Measurements from ENCODE around the gene CCNL1. TPM values are rescaled to one million over a fixed set of nuclear protein-coding genes. Genes with fewer than 3 reads are reported as not detected.
"Not testable (repeated sequence)": the region's sequence is repeated elsewhere in the genome, so short reads cannot be mapped to it uniquely, and the experiment has no call there.

Gene CCNL1
- total RNA-seq, 3 donors from 2014 or later (not counting 1 experiment from before 2014, with no cell fraction given): 1,104 to 1,331 (median 1,220) TPM

DNA sequence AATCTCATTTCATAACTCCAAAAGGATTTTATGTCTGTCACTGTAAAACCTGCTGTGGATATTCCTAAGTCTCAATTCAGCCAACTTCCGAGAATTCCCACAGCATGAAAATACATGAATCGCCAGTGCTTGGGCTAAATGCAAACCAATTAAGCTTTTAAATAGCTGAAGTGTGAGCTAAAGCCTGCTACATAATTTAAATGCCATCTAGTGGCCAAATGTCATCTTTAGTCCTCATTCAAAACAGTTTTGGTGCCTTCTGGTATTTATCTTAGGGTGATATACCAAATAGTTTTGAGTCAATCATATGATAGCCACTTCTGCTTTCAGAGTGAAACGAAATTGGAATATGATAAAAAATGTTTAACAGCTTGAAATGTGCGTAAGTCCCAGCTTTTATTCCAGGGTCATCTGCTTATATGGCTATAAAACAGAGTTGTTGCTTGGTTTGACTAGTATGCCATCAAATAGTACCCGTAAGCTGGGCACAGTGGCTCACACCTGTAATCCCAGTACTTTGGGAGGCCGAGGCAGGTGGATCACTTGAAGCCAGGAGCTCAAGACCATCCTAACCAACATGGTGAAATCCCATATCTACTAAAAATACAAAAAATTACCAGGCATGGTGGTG, 41.8 kb upstream of the CCNL1 start:
- H3K27ac ChIP-seq (ENCODE audit: low read length): no peak overlapping the region
- H3K27me3 ChIP-seq (ENCODE audit: control insufficient read depth, insufficient read depth, low read length): no peaks in the 10 kb centered on the region
- H3K9me3 ChIP-seq (ENCODE audit: control insufficient read depth, insufficient read depth, low read length): peaks cover 4% of the 10 kb centered on the region
- H3K36me3 ChIP-seq (ENCODE audit: control insufficient read depth, insufficient read depth, low read length): no peaks in the 10 kb centered on the region
- intact Hi-C loops (cut with micrococcal nuclease): no loop called here
- H3K4me1 ChIP-seq (ENCODE audit: control insufficient read depth, insufficient read depth, low read length): no peaks in the 10 kb centered on the region
- Mint-ChIP-seq H3K9me3 (peaks cover 3 to 5% of the 10 kb centered on the region in 2 donors), H3K4me1 (no peaks in the 10 kb centered on the region), H3K27ac (no peak overlapping the region), H3K27me3 (ENCODE audit: low read depth in 2 of 2) (no peaks in the 10 kb centered on the region), H3K36me3 (peaks cover 7% of the 10 kb centered on the region), H3K4me3 (no peak overlapping the region)
- TF ChIP-seq, protein P1, sequence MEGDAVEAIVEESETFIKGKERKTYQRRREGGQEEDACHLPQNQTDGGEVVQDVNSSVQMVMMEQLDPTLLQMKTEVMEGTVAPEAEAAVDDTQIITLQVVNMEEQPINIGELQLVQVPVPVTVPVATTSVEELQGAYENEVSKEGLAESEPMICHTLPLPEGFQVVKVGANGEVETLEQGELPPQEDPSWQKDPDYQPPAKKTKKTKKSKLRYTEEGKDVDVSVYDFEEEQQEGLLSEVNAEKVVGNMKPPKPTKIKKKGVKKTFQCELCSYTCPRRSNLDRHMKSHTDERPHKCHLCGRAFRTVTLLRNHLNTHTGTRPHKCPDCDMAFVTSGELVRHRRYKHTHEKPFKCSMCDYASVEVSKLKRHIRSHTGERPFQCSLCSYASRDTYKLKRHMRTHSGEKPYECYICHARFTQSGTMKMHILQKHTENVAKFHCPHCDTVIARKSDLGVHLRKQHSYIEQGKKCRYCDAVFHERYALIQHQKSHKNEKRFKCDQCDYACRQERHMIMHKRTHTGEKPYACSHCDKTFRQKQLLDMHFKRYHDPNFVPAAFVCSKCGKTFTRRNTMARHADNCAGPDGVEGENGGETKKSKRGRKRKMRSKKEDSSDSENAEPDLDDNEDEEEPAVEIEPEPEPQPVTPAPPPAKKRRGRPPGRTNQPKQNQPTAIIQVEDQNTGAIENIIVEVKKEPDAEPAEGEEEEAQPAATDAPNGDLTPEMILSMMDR (IDR thresholded peaks at IDR 0.05): no peak
- no peak overlapping the region for H3K4me3 ChIP-seq (ENCODE audit: low read length)
- peak in 1 of 3 donors; percentile 47 for ATAC-seq
- WGBS (ENCODE audit: insufficient coverage): 61% methylated on average over 6 of the region's 6 CpGs
- DNase-seq: peak in 1 of 2 donors; percentile 58

DNA sequence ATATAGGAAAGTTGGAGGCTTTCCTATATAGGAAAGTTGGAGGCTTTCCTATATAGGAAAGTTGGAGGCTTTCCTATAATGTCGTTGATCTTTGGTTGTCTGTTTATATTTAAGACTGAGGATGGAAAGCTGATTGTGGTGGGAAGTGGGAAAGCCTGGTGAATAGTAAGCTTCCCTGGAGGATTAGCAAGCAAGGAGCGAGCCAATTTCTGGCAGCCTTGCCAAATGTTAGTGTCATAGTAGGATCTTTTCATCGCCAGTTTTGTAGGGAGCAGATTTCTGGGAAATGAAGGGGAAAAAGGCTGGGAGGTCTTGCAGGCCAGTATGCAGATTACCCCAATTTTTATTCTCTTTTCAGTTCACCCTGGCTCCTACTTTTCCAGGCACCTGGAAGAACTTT, 39.9 kb upstream of the CCNL1 start:
- Mint-ChIP-seq H3K4me3 (no peak overlapping the region), H3K27me3 (ENCODE audit: low read depth in 2 of 2) (no peaks in the 10 kb centered on the region), H3K36me3 (peaks cover 17% of the 10 kb centered on the region), H3K9me3 (peaks cover 7 to 12% of the 10 kb centered on the region in 2 donors), H3K27ac (no peak overlapping the region), H3K4me1 (no peaks in the 10 kb centered on the region)
- no peak overlapping the region for H3K4me3 ChIP-seq (ENCODE audit: low read length)
- WGBS (ENCODE audit: insufficient coverage): 89% methylated on average over 3 of the region's 3 CpGs
- H3K9me3 ChIP-seq (ENCODE audit: control insufficient read depth, insufficient read depth, low read length): peaks cover 4% of the 10 kb centered on the region
- no peaks in the 10 kb centered on the region for H3K4me1 ChIP-seq (ENCODE audit: control insufficient read depth, insufficient read depth, low read length)
- no peak overlapping the region for H3K27ac ChIP-seq (ENCODE audit: low read length)
- H3K36me3 ChIP-seq (ENCODE audit: control insufficient read depth, insufficient read depth, low read length): no peaks in the 10 kb centered on the region
- no peaks in the 10 kb centered on the region for H3K27me3 ChIP-seq (ENCODE audit: control insufficient read depth, insufficient read depth, low read length)
- TF ChIP-seq, protein P1 (IDR thresholded peaks at IDR 0.05): no peak
- intact Hi-C loops (cut with micrococcal nuclease): no loop called here
- no peak for DNase-seq
- ATAC-seq: no peak

DNA sequence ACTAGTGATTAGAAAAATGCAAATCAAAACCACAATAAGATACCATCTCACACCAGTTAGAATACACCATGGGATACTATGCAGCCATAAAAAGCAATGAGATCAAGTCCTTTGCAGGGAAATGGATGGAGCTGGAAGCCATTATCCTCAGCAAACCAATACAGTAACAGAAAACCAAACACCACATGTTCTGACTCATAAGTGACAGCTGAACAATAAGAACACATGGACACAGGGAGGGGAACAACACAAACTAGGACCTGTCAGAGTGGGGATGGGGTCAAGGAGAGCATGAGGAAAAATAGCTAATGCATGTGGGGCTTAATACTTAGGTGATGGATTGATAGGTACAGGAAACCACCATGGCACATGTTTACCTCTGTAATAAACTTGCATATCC, 36.0 kb upstream of the CCNL1 start:
- no peak for DNase-seq
- intact Hi-C loops (cut with micrococcal nuclease): no loop called here
- peaks cover 0 to 3% of the 10 kb centered on the region in 2 donors for H3K27me3 Mint-ChIP-seq (ENCODE audit: low read depth in 2 of 2)
- Histone ChIP-seq H3K4me1 (ENCODE audit: control insufficient read depth, insufficient read depth, low read length) (no peaks in the 10 kb centered on the region), H3K27ac (ENCODE audit: low read length) (no peak overlapping the region), H3K9me3 (ENCODE audit: control insufficient read depth, insufficient read depth, low read length) (peaks cover 5% of the 10 kb centered on the region), H3K27me3 (ENCODE audit: control insufficient read depth, insufficient read depth, low read length) (no peaks in the 10 kb centered on the region), H3K4me3 (ENCODE audit: low read length) (no peak overlapping the region), H3K36me3 (ENCODE audit: control insufficient read depth, insufficient read depth, low read length) (no peaks in the 10 kb centered on the region)
- H3K9me3 Mint-ChIP-seq: peaks cover 18 to 19% of the 10 kb centered on the region in 2 donors
- H3K27ac Mint-ChIP-seq: no peak overlapping the region
- no peak for ATAC-seq
- H3K36me3 Mint-ChIP-seq: peaks cover 49% of the 10 kb centered on the region
- TF ChIP-seq, protein P1 (IDR thresholded peaks at IDR 0.05): no peak
- H3K4me1 Mint-ChIP-seq: no peaks in the 10 kb centered on the region
- H3K4me3 Mint-ChIP-seq: no peak overlapping the region

DNA sequence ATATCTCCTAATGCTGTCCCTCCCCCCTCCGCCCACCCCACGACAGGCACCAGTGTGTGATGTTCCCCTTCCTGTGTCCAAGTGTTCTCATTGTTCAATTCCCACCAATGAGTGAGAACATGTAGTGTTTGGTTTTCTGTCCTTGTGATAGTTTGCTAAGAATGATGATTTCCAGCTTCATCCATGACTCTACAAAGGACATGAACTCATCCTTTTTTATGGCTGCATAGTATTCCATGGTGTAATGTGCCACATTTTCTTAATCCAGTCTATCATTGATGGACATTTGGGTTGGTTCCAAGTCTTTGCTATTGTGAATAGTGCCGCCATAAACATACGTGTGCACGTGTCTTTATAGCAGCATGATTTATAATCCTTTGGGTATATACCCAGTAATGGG, 31.2 kb upstream of the CCNL1 start:
- ATAC-seq; H3K27ac Mint-ChIP-seq; intact Hi-C loops (cut with micrococcal nuclease); H3K4me3 Mint-ChIP-seq; H3K4me3 ChIP-seq (ENCODE audit: low read length); H3K27ac ChIP-seq (ENCODE audit: low read length); H3K4me1 ChIP-seq (ENCODE audit: control insufficient read depth, insufficient read depth, low read length); H3K4me1 Mint-ChIP-seq; H3K27me3 ChIP-seq (ENCODE audit: control insufficient read depth, insufficient read depth, low read length); H3K36me3 ChIP-seq (ENCODE audit: control insufficient read depth, insufficient read depth, low read length); DNase-seq; H3K27me3 Mint-ChIP-seq (ENCODE audit: low read depth in 2 of 2): not testable (repeated sequence)
- Mint-ChIP-seq H3K9me3 (peaks cover 25 to 35% of the 10 kb centered on the region in 2 donors), H3K36me3 (peaks cover 76% of the 10 kb centered on the region)
- peaks cover 31% of the 10 kb centered on the region for H3K9me3 ChIP-seq (ENCODE audit: control insufficient read depth, insufficient read depth, low read length)
- 94% methylated on average over 2 of the region's 5 CpGs for WGBS (ENCODE audit: insufficient coverage)

Data from natural killer cell (primary cell).